Sigmoid colon (tissue), 4 donors: Measurements from ENCODE around the gene CTNNA1.
A peak's percentile ranks its signal among the peaks of the same experiment; 100 is the strongest.

ENCODE experiments used
- CTCF ChIP-seq, 4 experiments: fragments of 450-650 bp in 3 of 4; fragments of 200-600 bp in 1 of 4; IDR thresholded peaks; one replicate each; pipeline ENCODE4 v1.5.1; 2016 to 2019; ENCODE audit warnings: antibody characterized with exemption in 4 of 4, mild to moderate bottlenecking in 3 of 4, moderate library complexity in 2 of 4
- EP300 ChIP-seq, 4 donors: sonication (generic); formaldehyde crosslinking; IDR thresholded peaks; one replicate each; pipeline ENCODE4 v1.6.1; 2017; ENCODE audit warnings: antibody characterized with exemption in 4 of 4
- POLR2A ChIP-seq, 2 donors: fragments of 450-650 bp; IDR thresholded peaks; one replicate each; pipeline ENCODE4 v1.6.1; 2016; ENCODE audit warnings: antibody characterized with exemption in 2 of 2, mild to moderate bottlenecking in 2 of 2, moderate library complexity in 2 of 2
- POLR2AphosphoS5 ChIP-seq, 4 donors: sonication (generic); formaldehyde crosslinking; IDR thresholded peaks; one replicate each; pipeline ENCODE4 v1.6.1; 2017; ENCODE audit warnings: antibody characterized with exemption in 4 of 4

GRCh38 chr5:138953387-138954256 lies 200.4 kb downstream of the CTNNA1 start:
- TF ChIP-seq CTCF (IDR thresholded peaks at IDR 0.05), result no peak
- TF ChIP-seq POLR2A (IDR thresholded peaks at IDR 0.05), result no peak
- no peak for TF ChIP-seq EP300 (IDR thresholded peaks at IDR 0.05)
- peak in 2 of 4 donors; percentile 46 to 54 for TF ChIP-seq POLR2AphosphoS5 (IDR thresholded peaks at IDR 0.05)
